H9 (cell line): Measurements from ENCODE around the gene PJVK. TPM values are rescaled to one million over a fixed set of nuclear protein-coding genes. Genes with fewer than 3 reads are reported as not detected.

ENCODE experiments used
- DNase-seq: peaks from one replicate; pipeline ENCODE4 v3.0.0-alpha.2; 2017
- H2AFZ ChIP-seq: one replicate; pipeline ENCODE4 v1.6.1; 2013; ENCODE audit warnings: mild to moderate bottlenecking, low read length, control low read depth, moderate library complexity
- H2AK5ac ChIP-seq: 2 replicates; pipeline ENCODE4 v1.6.1; 2013; ENCODE audit warnings: low read length, control low read depth, mixed read lengths; ENCODE audit not compliant: insufficient read length
- H2BK120ac ChIP-seq: one replicate; pipeline ENCODE4 v1.6.1; 2013; ENCODE audit warnings: low read depth, mild to moderate bottlenecking, low read length, control low read depth, inconsistent platforms; ENCODE audit not compliant: poor library complexity, severe bottlenecking
- H2BK12ac ChIP-seq: 2 replicates; pipeline ENCODE4 v1.6.1; 2013; ENCODE audit warnings: low read length, control low read depth, mixed read lengths, low read depth; ENCODE audit not compliant: insufficient read length
- H2BK15ac ChIP-seq: 2 replicates; pipeline ENCODE4 v1.6.1; 2013; ENCODE audit warnings: low read depth, low read length, control low read depth
- H2BK20ac ChIP-seq: one replicate; pipeline ENCODE4 v1.6.1; 2013; ENCODE audit warnings: low read depth, mild to moderate bottlenecking, low read length, control low read depth, inconsistent platforms; ENCODE audit not compliant: poor library complexity, severe bottlenecking
- H2BK5ac ChIP-seq: 2 replicates; pipeline ENCODE4 v1.6.1; 2013; ENCODE audit warnings: low read length, control low read depth, mixed read lengths; ENCODE audit not compliant: insufficient read length
- H3K14ac ChIP-seq: 2 replicates; pipeline ENCODE4 v1.6.1; 2013; ENCODE audit warnings: low read length, control low read depth; ENCODE audit not compliant: insufficient read depth
- H3K18ac ChIP-seq: 2 replicates; pipeline ENCODE4 v1.6.1; 2013; ENCODE audit warnings: low read depth, mild to moderate bottlenecking, mixed read lengths, low read length, control low read depth; ENCODE audit not compliant: insufficient read length
- H3K23ac ChIP-seq: 2 replicates; pipeline ENCODE4 v1.6.1; 2013; ENCODE audit warnings: low read length, control low read depth, mixed read lengths, low read depth; ENCODE audit not compliant: insufficient read length
- H3K23me2 ChIP-seq: 2 replicates; pipeline ENCODE4 v1.6.1; 2013; ENCODE audit warnings: low read depth, mild to moderate bottlenecking, mixed read lengths, low read length, control low read depth; ENCODE audit not compliant: insufficient read length, poor library complexity, severe bottlenecking
- H3K27ac ChIP-seq: 2 replicates; pipeline ENCODE4 v1.5.1; 2013; ENCODE audit warnings: low read length, control low read depth, mixed read lengths, low read depth; ENCODE audit not compliant: insufficient read length
- H3K27me3 ChIP-seq: 2 replicates; pipeline ENCODE4 v1.6.1; 2013; ENCODE audit warnings: low read length, control low read depth, inconsistent platforms; ENCODE audit not compliant: insufficient read depth
- H3K4ac ChIP-seq: 2 replicates; pipeline ENCODE4 v1.6.1; 2013; ENCODE audit warnings: low read depth, mild to moderate bottlenecking, control low read depth, inconsistent platforms, low read length, moderate library complexity
- H3K4me1 ChIP-seq: 2 replicates; pipeline ENCODE4 v1.6.1; 2013; ENCODE audit warnings: low read length, control low read depth, inconsistent platforms; ENCODE audit not compliant: insufficient read depth
- H3K4me2 ChIP-seq: 2 replicates; pipeline ENCODE4 v1.6.1; 2013; ENCODE audit warnings: low read length, control low read depth, mixed read lengths; ENCODE audit not compliant: insufficient read length, insufficient read depth
- H3K56ac ChIP-seq: 2 replicates; pipeline ENCODE4 v1.6.1; 2013; ENCODE audit warnings: low read depth, mild to moderate bottlenecking, mixed read lengths, low read length, control low read depth; ENCODE audit not compliant: insufficient read length
- H3K79me1 ChIP-seq: 2 replicates; pipeline ENCODE4 v1.6.1; 2013; ENCODE audit warnings: low read depth, mild to moderate bottlenecking, moderate library complexity, low read length, control low read depth, inconsistent platforms; ENCODE audit not compliant: insufficient read depth, poor library complexity, severe bottlenecking
- H3K79me2 ChIP-seq: 2 replicates; pipeline ENCODE4 v1.6.1; 2013; ENCODE audit warnings: low read length, control low read depth, inconsistent platforms; ENCODE audit not compliant: insufficient read depth
- H3K9ac ChIP-seq: 2 replicates; pipeline ENCODE4 v1.6.1; 2013; ENCODE audit warnings: low read length, control low read depth, mixed read lengths; ENCODE audit not compliant: insufficient read length; ENCODE audit errors: extremely low read depth
- H3K9me3 ChIP-seq: one replicate; pipeline ENCODE4 v1.6.1; 2013; ENCODE audit warnings: low read depth, low read length, inconsistent platforms; ENCODE audit not compliant: control insufficient read depth
- H3T11ph ChIP-seq: one replicate; pipeline ENCODE4 v1.6.1; 2013; ENCODE audit warnings: mild to moderate bottlenecking, low read length, control low read depth, inconsistent platforms
- H4K20me1 ChIP-seq: one replicate; pipeline ENCODE4 v1.6.1; 2013; ENCODE audit not compliant: control insufficient read depth, insufficient read length, insufficient read depth
- H4K5ac ChIP-seq: 2 replicates; pipeline ENCODE4 v1.6.1; 2013; ENCODE audit warnings: low read depth, mild to moderate bottlenecking, mixed read lengths, low read length, control low read depth; ENCODE audit not compliant: insufficient read length
- H4K8ac ChIP-seq: replicated peaks from 2 replicates; pipeline ENCODE4 v1.6.1; 2013; ENCODE audit warnings: low read length, control low read depth, mixed read lengths, low read depth; ENCODE audit not compliant: insufficient read length
- H4K91ac ChIP-seq: 2 replicates; pipeline ENCODE4 v1.6.1; 2013; ENCODE audit warnings: low read depth, mild to moderate bottlenecking, moderate library complexity, mixed read lengths, low read length, control low read depth; ENCODE audit not compliant: insufficient read length
- H3K27ac Mint-ChIP-seq, 3 experiments: 2 replicates in 2 of 3; 3 replicates in 1 of 3; pipeline ENCODE4 v1.8.0; 2020 to 2021; ENCODE audit warnings: mixed read lengths in 3 of 3, mild to moderate bottlenecking in 1 of 3, moderate library complexity in 1 of 3
- H3K27me3 Mint-ChIP-seq: 2 replicates; pipeline ENCODE4 v1.8.0; 2021; ENCODE audit warnings: low read depth, mild to moderate bottlenecking, moderate library complexity, mixed read lengths
- H3K36me3 Mint-ChIP-seq, 3 experiments: 2 replicates in 2 of 3; 3 replicates in 1 of 3; pipeline ENCODE4 v1.8.0; 2020 to 2021; ENCODE audit warnings: low read depth in 3 of 3, mixed read lengths in 3 of 3; ENCODE audit not compliant: insufficient read depth in 1 of 3
- H3K4me1 Mint-ChIP-seq, 2 experiments: 2 replicates each; pipeline ENCODE4 v1.8.0; 2020; ENCODE audit warnings: mixed read lengths in 2 of 2
- H3K4me3 Mint-ChIP-seq, 2 experiments: 2 replicates in 1 of 2; 3 replicates in 1 of 2; pipeline ENCODE4 v1.8.0; 2020 to 2021; ENCODE audit warnings: mild to moderate bottlenecking in 2 of 2, mixed read lengths in 2 of 2, moderate library complexity in 1 of 2
- H3K9me3 Mint-ChIP-seq, 2 experiments: 2 replicates in 1 of 2; 3 replicates in 1 of 2; pipeline ENCODE4 v1.8.0; 2020; ENCODE audit warnings: mild to moderate bottlenecking in 2 of 2, mixed read lengths in 2 of 2, moderate library complexity in 1 of 2
- WGBS: extraction: QIAGEN DNeasy Blood & Tissue Kit; methylation state at CpG from one replicate; pipeline ENCODE4 v1.1.7; 2013; ENCODE audit warnings: missing lambda C conversion rate, low lambda C conversion rate, mixed read lengths; ENCODE audit not compliant: insufficient read length; ENCODE audit errors: extremely low coverage; 5-methylcytosine and 5-hydroxymethylcytosine counted together
- total RNA-seq: library from RNA; stranded (reverse); gene quantifications from 2 replicates; pipeline ENCODE4 v1.2.1, GENCODE V29; 2021
- TF ChIP-seq, protein P1 (sequence below): fragments of 200-600 bp; sonication (generic); conservative IDR thresholded peaks from 3 replicates; pipeline ENCODE4 v1.8.0; 2021; ENCODE audit warnings: antibody characterized with exemption, mild to moderate bottlenecking

Gene PJVK
- total RNA-seq, 1 experiment from 2014 or later, result 4.7 TPM

DNA sequence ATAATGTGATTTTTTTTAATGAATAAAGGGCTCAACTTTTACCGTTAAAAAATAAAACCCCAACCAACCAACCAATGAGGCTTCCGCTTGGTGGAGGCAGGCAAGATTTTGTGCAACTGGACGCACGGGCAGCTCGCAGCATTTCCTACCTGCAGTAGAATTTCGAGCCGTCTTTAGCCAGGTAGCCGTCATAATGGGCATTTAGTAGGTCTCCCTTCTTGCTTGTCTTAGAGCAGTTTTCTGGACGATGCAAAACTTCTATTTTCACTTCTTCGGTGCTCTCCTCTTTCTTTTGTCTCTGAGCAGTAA, 26.9 kb downstream of the PJVK start:
- peak overlapping the region; percentile 85 for H3K9ac ChIP-seq
- H3K56ac ChIP-seq, result no peak overlapping the region
- peak overlapping the region; percentile 12 for H4K5ac ChIP-seq
- no peak for DNase-seq
- no peak overlapping the region for H2BK12ac ChIP-seq
- H4K91ac ChIP-seq, result no peak overlapping the region
- peaks cover 3% of the 10 kb centered on the region; the same call in 1 of the 2 replicates for H3K4me1 ChIP-seq
- H3K9me3 ChIP-seq, result no peaks in the 10 kb centered on the region
- Mint-ChIP-seq H3K36me3 (no peaks in the 10 kb centered on the region), H3K9me3 (no peaks in the 10 kb centered on the region; a peak in 1 of 5 replicates), H3K4me3 (peak overlapping the region; percentile 91 to 97), H3K27ac (peak overlapping the region; percentile 86 to 98 (median 97)), H3K27me3 (no peaks in the 10 kb centered on the region; the same call in 1 of the 2 replicates), H3K4me1 (peaks cover 20 to 31% of the 10 kb centered on the region in 2 experiments)
- no peak overlapping the region for H2AK5ac ChIP-seq
- H2BK20ac ChIP-seq, result no peak overlapping the region
- peak overlapping the region; percentile 98 for H3K4me2 ChIP-seq
- H2BK5ac ChIP-seq, result no peak overlapping the region
- H4K8ac ChIP-seq, result no peak overlapping the region
- H3K4ac ChIP-seq, result no peak overlapping the region
- peak overlapping the region; percentile 96 for H2AFZ ChIP-seq
- no peak overlapping the region for H2BK15ac ChIP-seq
- peak overlapping the region; percentile 83 for H3K18ac ChIP-seq
- H3K27ac ChIP-seq, result no peak overlapping the region
- H3K79me1 ChIP-seq, result no peaks in the 10 kb centered on the region
- H3K23me2 ChIP-seq, result peaks cover 11% of the 10 kb centered on the region
- WGBS, result no CpG with 5 or more reads among the region's 10 CpGs
- TF ChIP-seq, protein P1, sequence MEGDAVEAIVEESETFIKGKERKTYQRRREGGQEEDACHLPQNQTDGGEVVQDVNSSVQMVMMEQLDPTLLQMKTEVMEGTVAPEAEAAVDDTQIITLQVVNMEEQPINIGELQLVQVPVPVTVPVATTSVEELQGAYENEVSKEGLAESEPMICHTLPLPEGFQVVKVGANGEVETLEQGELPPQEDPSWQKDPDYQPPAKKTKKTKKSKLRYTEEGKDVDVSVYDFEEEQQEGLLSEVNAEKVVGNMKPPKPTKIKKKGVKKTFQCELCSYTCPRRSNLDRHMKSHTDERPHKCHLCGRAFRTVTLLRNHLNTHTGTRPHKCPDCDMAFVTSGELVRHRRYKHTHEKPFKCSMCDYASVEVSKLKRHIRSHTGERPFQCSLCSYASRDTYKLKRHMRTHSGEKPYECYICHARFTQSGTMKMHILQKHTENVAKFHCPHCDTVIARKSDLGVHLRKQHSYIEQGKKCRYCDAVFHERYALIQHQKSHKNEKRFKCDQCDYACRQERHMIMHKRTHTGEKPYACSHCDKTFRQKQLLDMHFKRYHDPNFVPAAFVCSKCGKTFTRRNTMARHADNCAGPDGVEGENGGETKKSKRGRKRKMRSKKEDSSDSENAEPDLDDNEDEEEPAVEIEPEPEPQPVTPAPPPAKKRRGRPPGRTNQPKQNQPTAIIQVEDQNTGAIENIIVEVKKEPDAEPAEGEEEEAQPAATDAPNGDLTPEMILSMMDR, result no peak
- peak overlapping the region; percentile 82; the same call in 1 of the 2 replicates for H3K14ac ChIP-seq
- no peak overlapping the region for H3K23ac ChIP-seq
- peaks cover 3% of the 10 kb centered on the region; the same call in 1 of the 2 replicates for H3K79me2 ChIP-seq
- no peak overlapping the region for H3T11ph ChIP-seq
- no peaks in the 10 kb centered on the region for H3K27me3 ChIP-seq
- no peak overlapping the region for H2BK120ac ChIP-seq
- no peaks in the 10 kb centered on the region for H4K20me1 ChIP-seq
